Brain microvascular endothelial cell (primary cell): ENCODE measurements around the gene PAF1.
A peak's percentile ranks its signal among the peaks of the same experiment; 100 is the strongest.

Experiments used
- DNase-seq: peaks from one replicate; pipeline ENCODE4 v3.0.0-alpha.2; 2020
- H3K27ac ChIP-seq: fragments of 250-450 bp; sonication (Bioruptor Pico); 2 replicates; pipeline ENCODE4 v1.5.1; 2020; ENCODE audit warnings: mild to moderate bottlenecking, moderate library complexity
- H3K27me3 ChIP-seq: fragments of 250-450 bp; sonication (Bioruptor Pico); replicated peaks from 2 replicates; pipeline ENCODE4 v1.5.1; 2020; ENCODE audit warnings: mild to moderate bottlenecking
- H3K36me3 ChIP-seq: fragments of 250-450 bp; sonication (Bioruptor Pico); replicated peaks from 2 replicates; pipeline ENCODE4 v1.5.1; 2020; ENCODE audit warnings: mild to moderate bottlenecking
- H3K4me3 ChIP-seq: 2 replicates; pipeline ENCODE4 v1.5.1; 2011; ENCODE audit warnings: low read depth, mild to moderate bottlenecking, control low read depth, low read length, moderate library complexity
- in situ Hi-C: cut with HindIII; loops from 2 replicates; pipeline ENCODE4 v1.10.0; 2017; ENCODE audit warnings: low sequenced_read_pairs, low pct_ligation_motif_present
- TF ChIP-seq, protein P1 (sequence below): IDR thresholded peaks from 2 replicates; pipeline ENCODE4 v1.5.1; 2011; ENCODE audit warnings: low read depth, mild to moderate bottlenecking, moderate library complexity, low read length, control low read depth, inconsistent platforms; ENCODE audit errors: missing control alignments

Gene PAF1

DNA sequence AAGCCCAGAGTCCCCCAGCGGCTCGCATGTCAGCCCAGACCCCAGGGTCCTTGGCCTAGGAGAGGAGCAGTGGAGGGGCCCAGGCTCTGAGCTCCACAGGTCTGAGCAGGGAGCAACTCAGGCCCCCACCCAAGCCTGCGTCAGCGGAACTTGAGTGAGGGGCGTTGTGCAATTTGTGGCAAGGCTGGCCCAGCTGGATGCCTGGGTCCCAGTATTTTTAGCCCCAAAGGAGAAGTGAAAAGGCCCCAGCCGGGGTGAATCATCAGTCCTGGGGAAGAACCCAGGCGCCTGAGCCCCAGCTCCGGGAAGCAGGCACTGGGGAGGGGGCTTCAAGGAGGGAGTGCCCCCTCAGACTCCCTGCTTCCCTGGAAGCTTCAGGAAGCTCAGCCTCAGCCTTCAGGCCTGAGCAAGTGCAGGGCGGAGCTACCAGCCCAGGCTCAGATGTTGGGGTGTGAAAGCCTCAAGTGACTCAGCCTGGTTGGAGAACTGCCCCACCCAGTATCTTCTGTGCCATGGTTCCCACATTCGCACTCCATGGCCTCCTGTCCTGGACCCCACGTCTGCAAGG lies 7.5 kb upstream of the PAF1 start:
- TF ChIP-seq, protein P1, sequence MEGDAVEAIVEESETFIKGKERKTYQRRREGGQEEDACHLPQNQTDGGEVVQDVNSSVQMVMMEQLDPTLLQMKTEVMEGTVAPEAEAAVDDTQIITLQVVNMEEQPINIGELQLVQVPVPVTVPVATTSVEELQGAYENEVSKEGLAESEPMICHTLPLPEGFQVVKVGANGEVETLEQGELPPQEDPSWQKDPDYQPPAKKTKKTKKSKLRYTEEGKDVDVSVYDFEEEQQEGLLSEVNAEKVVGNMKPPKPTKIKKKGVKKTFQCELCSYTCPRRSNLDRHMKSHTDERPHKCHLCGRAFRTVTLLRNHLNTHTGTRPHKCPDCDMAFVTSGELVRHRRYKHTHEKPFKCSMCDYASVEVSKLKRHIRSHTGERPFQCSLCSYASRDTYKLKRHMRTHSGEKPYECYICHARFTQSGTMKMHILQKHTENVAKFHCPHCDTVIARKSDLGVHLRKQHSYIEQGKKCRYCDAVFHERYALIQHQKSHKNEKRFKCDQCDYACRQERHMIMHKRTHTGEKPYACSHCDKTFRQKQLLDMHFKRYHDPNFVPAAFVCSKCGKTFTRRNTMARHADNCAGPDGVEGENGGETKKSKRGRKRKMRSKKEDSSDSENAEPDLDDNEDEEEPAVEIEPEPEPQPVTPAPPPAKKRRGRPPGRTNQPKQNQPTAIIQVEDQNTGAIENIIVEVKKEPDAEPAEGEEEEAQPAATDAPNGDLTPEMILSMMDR: no peak
- no peaks in the 10 kb centered on the region for H3K27me3 ChIP-seq
- H3K36me3 ChIP-seq: peaks cover 13% of the 10 kb centered on the region
- no peak overlapping the region for H3K4me3 ChIP-seq
- in situ Hi-C loops: no loop called here
- DNase-seq: peak; percentile 73
- peak overlapping the region; percentile 74 for H3K27ac ChIP-seq

DNA sequence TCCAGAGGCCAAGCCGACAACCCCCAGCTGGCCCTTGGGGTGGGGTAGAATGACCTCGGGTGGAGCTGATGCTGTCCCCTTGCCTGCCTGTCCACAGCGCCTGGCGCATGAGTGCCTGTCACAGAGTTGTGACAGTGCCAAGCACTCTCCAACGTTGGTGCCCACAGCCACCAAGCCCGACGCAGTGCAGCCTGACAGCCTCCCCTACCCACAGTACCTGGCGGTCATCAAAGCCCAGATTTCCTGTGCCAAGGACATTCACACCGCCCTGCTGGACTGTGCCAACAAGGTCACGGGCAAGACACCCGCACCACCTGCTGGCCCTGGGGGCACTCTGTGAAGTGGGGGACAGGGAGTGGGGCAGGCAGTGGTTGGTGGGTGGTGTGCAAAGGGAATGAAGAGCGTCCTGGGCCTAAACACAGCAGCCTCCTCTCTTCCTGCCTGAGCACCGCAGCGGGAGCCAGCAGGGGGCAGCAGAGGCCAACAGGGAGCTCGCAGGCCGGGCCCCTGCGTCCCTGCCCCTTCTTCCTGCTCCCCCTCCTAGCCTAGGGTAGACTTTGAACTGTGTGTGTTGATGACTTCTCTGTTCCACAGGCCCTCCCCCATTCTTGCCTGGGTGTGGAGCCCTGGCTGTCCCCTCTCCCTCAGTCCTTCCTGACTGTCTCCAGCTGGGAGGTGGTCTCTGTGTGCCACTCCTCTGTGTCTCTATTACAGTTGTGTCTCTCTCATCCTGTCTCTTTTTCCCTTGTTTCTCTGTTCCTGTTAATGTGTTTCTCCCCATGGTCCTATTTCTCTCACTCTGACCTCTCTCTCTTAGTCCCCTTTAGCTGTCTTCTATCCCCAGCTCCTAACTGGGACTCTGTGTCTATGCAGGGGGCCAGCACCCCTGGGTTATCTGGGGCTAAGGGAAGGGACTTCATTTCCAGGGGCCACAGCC lies 6.7 kb upstream of the PAF1 start:
- in situ Hi-C loops: no loop called here
- peak; percentile 81 for DNase-seq
- no peaks in the 10 kb centered on the region for H3K27me3 ChIP-seq
- H3K4me3 ChIP-seq: no peak overlapping the region
- H3K36me3 ChIP-seq: peaks cover 13% of the 10 kb centered on the region
- TF ChIP-seq, protein P1: peak; percentile 97
- peak overlapping the region; percentile 74 for H3K27ac ChIP-seq

DNA sequence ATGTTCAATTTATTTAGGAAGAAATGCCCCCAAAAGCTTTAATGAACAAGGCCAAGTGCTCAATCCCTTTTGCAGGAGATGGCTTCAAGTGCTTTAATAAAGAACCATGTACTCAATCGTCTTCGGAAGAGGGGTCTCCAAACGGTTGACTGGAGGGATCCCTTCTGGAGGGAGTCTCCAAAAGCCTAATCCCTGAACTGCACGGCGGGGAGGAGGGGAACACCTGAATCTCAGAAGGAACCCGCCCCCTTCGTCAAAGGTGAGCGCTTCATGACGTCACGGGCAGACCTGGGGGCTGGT lies 505 bp downstream of the PAF1 start:
- DNase-seq: no peak
- in situ Hi-C loops: no loop called here

DNA sequence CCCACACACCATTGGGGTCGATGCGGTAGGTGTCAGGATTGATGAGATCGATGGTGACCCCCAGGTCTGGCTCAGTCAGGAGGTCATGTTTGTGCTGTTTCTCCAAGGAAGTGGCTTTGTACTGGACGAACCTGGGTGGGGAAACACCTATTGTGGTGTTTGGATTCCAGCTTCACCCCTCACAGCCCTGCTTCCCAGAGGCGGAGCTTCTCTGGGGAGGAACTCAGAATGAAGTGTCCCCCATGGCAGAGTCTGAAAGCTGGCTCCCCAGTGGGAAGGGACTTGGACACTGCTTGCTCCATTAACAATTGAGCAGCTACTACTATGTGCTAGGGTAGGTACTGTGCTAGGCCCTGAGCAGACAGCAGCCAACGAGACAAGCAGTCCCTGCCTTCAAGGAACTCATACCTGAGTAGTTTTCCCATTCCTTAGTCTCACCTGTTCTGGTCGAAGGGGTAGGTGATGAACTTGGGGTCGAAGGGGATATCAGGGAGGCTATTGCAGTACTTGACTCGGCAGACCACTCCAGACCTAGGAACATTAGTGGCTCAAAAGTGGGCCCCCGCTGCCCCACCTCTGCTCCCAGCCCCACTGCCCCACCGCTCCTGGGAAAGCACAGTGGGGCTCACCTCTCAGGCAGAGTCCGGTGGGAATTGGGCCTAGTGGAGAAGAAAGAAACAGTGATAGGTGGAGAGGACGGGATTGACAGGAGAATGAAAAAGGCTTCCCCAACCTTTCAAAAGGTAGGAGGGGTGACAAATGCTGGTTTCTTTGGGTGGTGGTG lies 1.1 kb downstream of the PAF1 start:
- in situ Hi-C loops: no loop called here

More for the DNA sequence above, 505 bp downstream of the PAF1 start:
- Histone ChIP-seq H3K27ac (peak overlapping the region; percentile 96), H3K36me3 (peaks cover 47% of the 10 kb centered on the region), H3K4me3 (peak overlapping the region; percentile 99), H3K27me3 (no peaks in the 10 kb centered on the region)
- TF ChIP-seq, protein P1: no peak

DNA sequence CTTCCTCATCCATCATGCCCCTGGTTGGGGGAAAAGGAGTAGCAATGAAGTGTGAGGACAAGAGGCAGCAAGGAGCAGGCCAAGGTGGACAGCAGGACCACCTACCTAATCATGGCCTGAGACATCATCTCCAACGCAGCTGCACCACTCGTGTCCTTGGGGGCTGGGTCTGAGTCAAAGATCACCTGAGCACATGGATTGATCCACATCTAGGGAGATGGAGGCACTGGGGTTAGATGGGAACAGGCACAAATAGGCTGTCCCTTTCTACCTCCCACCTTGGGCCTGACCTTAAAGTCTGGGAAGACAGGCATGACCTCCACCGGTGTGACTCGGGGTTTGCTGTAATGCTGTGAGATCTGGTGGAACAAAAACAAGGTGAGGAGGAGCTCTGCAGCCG lies 2.2 kb downstream of the PAF1 start:
- H3K27ac ChIP-seq: no peak overlapping the region
- no peak overlapping the region for H3K4me3 ChIP-seq
- peaks cover 56% of the 10 kb centered on the region for H3K36me3 ChIP-seq

More for the DNA sequence above, 1.1 kb downstream of the PAF1 start:
- peaks cover 53% of the 10 kb centered on the region for H3K36me3 ChIP-seq
- H3K27ac ChIP-seq: no peak overlapping the region
- TF ChIP-seq, protein P1: no peak
- H3K27me3 ChIP-seq: no peaks in the 10 kb centered on the region
- H3K4me3 ChIP-seq: peak overlapping the region; percentile 99
- DNase-seq: no peak

More for the DNA sequence above, 2.2 kb downstream of the PAF1 start:
- no peaks in the 10 kb centered on the region for H3K27me3 ChIP-seq
- DNase-seq: no peak
- TF ChIP-seq, protein P1: no peak
- in situ Hi-C loops: no loop called here
